ENCODE measurements around the gene CTNNBIP1.

Gene CTNNBIP1

DNA sequence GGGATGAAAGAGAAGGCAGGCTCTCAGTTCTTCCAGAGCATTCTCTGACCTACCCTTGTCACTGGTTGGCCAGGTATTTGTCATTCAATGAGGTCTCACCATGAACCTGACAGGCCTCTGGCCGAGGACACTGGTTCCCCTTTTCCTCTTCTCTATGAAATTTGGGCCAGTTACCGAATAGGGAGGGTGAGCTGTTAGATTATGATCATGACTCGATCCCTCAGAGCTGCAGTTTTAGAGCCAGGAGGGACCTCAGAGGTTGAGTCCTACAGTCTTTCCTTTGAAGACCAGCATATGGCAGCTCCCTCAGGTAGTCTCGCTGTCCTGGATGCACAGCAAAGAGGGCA lies 56.8 kb downstream of the CTNNBIP1 start:
- DNase-seq (ENCODE audit: low read depth): no peak
- no peak overlapping the region for H3K4me3 ChIP-seq (ENCODE audit: low read depth, low read length)
- TF ChIP-seq, protein P1, sequence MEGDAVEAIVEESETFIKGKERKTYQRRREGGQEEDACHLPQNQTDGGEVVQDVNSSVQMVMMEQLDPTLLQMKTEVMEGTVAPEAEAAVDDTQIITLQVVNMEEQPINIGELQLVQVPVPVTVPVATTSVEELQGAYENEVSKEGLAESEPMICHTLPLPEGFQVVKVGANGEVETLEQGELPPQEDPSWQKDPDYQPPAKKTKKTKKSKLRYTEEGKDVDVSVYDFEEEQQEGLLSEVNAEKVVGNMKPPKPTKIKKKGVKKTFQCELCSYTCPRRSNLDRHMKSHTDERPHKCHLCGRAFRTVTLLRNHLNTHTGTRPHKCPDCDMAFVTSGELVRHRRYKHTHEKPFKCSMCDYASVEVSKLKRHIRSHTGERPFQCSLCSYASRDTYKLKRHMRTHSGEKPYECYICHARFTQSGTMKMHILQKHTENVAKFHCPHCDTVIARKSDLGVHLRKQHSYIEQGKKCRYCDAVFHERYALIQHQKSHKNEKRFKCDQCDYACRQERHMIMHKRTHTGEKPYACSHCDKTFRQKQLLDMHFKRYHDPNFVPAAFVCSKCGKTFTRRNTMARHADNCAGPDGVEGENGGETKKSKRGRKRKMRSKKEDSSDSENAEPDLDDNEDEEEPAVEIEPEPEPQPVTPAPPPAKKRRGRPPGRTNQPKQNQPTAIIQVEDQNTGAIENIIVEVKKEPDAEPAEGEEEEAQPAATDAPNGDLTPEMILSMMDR (IDR thresholded peaks at IDR 0.05; ENCODE audit: low read depth, low read length): no peak
- no peak for TF ChIP-seq MYC (IDR thresholded peaks at IDR 0.05; ENCODE audit: low read depth, low read length)
- TF ChIP-seq, protein P2, sequence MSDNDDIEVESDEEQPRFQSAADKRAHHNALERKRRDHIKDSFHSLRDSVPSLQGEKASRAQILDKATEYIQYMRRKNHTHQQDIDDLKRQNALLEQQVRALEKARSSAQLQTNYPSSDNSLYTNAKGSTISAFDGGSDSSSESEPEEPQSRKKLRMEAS (IDR thresholded peaks at IDR 0.05; ENCODE audit: low read depth, low read length): no peak
- TF ChIP-seq POLR2A (IDR thresholded peaks at IDR 0.05; ENCODE audit: extremely low read depth, insufficient read length): no peak

DNA sequence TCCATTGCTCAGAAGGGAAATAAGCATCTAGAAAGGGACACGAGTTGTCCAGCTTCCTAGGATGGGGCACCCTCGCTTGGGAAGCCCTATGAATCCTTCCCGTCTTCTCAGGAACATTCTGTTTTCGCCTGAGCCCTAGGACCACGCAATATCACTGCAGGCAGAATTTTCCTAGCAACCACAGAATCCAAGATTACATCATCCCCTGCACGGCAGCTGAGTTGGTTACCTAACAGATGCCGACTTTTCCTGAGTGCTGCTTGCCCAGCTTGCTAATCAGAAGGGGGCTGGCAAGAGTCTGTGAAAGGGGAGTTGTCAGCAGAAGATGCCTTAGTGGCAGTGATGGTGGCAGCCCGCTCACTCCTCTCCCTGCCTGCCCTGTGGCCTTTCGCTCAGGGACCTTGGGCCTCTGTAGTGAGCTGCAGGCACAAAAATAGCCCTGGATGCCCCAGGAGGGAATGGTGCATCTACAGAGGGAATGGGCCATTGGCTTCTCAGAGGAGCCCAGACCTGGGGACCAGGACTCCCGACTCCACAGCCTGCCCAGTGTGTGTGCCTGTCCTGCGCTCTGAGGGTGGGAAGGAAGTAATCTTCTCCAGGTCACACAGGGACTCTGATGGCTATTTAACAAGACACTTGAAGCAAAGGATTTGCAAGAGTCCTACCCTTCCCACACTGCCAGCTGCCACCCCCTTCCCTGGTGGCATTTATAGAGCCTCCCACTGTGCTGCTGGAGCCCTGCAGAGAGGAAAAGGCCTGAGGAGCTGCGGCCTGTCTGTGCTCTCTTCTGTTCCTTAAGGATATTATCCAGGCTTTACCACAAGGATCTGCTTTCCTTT lies 57.4 kb downstream of the CTNNBIP1 start:
- DNase-seq (ENCODE audit: low read depth): no peak
- TF ChIP-seq, protein P1 (IDR thresholded peaks at IDR 0.05; ENCODE audit: low read depth, low read length): no peak
- TF ChIP-seq MYC (IDR thresholded peaks at IDR 0.05; ENCODE audit: low read depth, low read length): no peak
- no peak overlapping the region for H3K4me3 ChIP-seq (ENCODE audit: low read depth, low read length)

GRCh38 chr1:9852004-9852403 lies 58.1 kb downstream of the CTNNBIP1 start:
- H3K4me3 ChIP-seq (ENCODE audit: low read depth, low read length): no peak overlapping the region
- DNase-seq (ENCODE audit: low read depth): no peak
- TF ChIP-seq, protein P1 (IDR thresholded peaks at IDR 0.05; ENCODE audit: low read depth, low read length): no peak
- no peak for TF ChIP-seq POLR2A (IDR thresholded peaks at IDR 0.05; ENCODE audit: extremely low read depth, insufficient read length)

- no peak overlapping the region for H3K4me3 ChIP-seq (ENCODE audit: low read depth, low read length)
- TF ChIP-seq, protein P1 (IDR thresholded peaks at IDR 0.05; ENCODE audit: low read depth, low read length): no peak
- no peak for DNase-seq (ENCODE audit: low read depth)
Measured at GRCh38 chr1:9850442-9851162, 59.5 kb downstream of the CTNNBIP1 start.

- no peak for TF ChIP-seq POLR2A (IDR thresholded peaks at IDR 0.05; ENCODE audit: extremely low read depth, insufficient read length)
- TF ChIP-seq, protein P2 (IDR thresholded peaks at IDR 0.05; ENCODE audit: low read depth, low read length): no peak
- no peak for DNase-seq (ENCODE audit: low read depth)
- no peak overlapping the region for H3K4me3 ChIP-seq (ENCODE audit: low read depth, low read length)
Measured at GRCh38 chr1:9849691-9850441, 60.2 kb downstream of the CTNNBIP1 start.

DNA sequence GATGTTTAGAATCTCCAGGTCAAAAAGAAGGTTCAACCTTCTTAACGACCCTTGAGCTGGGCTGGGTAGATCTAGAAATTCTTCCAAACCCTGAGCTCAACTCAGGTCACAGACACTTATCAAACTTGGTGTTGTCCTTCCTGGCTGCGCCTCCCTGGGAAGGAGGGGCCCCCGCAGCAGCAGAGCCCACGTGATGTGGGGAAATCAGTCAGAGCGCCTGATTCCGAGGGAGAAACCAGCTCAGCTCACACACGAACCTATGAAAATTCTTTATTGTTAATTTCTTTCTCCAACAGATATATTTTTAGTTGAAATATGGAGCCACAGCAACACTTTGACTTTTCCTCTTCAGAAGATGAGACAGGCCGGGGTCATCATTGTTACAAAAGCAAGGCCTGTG lies 62.0 kb downstream of the CTNNBIP1 start:
- TF ChIP-seq, protein P1 (IDR thresholded peaks at IDR 0.05; ENCODE audit: low read depth, low read length): no peak
- TF ChIP-seq MYC (IDR thresholded peaks at IDR 0.05; ENCODE audit: low read depth, low read length) (no peak), POLR2A (IDR thresholded peaks at IDR 0.05; ENCODE audit: extremely low read depth, insufficient read length) (no peak)
- TF ChIP-seq, protein P2 (IDR thresholded peaks at IDR 0.05; ENCODE audit: low read depth, low read length): no peak
- no peak overlapping the region for H3K4me3 ChIP-seq (ENCODE audit: low read depth, low read length)
- no peak for DNase-seq (ENCODE audit: low read depth)

All from NB4 (cell line).